Pulmonary artery endothelial cell (primary cell): ENCODE measurements around the gene SLC6A18. TPM values are rescaled to one million over a fixed set of nuclear protein-coding genes. Genes with fewer than 3 reads are reported as not detected.
"Not testable (repeated sequence)": the region's sequence is repeated elsewhere in the genome, so short reads cannot be mapped to it uniquely, and the experiment has no call there.

Experiments
- DNase-seq: peaks from one replicate; pipeline ENCODE4 v3.0.0-alpha.2; 2011; ENCODE audit warnings: low read depth, low spot score
- total RNA-seq: library from RNA; depleted of rRNA; stranded (reverse); fragments of >200 nt; gene quantifications from 2 replicates; pipeline ENCODE4 v1.2.3, GENCODE V29; 2014

Gene SLC6A18
- total RNA-seq, 1 donor from 2014 or later = not detected

DNA sequence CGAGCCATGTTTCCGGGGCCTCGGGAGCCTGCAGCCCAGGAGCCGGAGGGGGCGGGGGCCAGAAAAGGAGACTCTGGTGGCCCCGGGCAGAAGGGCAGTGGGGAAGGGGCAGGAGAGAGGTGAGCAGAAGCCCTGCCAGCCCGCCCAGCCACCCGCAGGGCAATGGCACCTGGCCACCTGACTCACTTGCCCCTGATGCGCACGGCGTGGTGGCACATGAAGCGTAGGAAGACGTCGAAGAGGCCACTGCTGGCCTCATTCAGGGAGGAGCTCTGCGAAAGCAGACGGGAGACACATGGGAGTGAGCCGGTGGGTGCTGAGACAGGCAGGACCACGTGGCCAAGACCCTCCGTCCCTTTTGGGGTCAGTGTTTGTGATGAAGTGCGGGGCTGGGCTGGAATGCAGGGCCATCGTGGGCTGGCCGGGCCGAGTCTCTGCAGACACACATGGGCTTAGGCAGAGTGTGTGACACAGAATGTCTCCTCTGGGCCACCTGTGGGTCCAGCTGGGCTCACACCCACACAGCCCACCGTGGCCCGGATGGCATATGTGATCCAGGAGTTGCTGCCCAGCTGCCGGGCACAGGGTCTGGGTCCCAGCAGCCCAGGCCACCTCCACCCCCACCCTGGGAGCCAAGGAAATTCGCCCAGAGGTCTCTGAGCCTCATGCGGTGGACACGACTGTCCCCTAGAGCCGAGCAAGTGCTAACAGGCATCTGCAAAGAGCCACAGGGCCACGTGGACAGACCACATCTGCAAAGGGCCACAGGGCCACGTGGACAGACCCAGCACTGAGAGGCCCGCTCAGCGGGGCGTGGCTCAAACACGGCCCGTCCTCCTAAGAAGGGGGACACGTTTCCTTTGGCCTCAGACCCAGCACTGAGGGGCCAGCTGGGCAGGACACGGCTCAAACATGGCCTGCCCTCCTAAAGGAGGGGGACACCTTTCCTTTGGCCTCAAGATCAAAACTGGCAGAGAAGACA lies 46.0 kb downstream of the SLC6A18 start:
- no peak for DNase-seq

DNA sequence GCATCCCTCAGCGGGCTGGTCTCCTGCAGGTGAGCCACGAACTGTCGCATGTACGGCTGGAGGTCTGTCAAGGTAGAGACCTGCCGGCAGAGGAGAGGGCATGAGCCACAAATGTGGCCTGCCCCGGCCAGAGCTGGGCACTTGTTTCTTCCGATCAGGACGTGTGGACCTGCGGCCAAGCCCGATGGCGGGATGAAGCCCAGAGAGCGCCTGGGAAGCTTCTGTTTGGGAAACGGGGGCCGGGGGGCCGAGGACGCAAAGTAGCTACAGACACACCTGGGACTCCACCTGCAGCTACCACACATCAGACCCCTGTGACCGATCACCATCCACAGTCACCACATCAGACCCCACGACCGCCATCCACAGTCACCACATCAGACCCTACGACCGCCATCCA lies 47.0 kb downstream of the SLC6A18 start:
- DNase-seq = no peak

DNA sequence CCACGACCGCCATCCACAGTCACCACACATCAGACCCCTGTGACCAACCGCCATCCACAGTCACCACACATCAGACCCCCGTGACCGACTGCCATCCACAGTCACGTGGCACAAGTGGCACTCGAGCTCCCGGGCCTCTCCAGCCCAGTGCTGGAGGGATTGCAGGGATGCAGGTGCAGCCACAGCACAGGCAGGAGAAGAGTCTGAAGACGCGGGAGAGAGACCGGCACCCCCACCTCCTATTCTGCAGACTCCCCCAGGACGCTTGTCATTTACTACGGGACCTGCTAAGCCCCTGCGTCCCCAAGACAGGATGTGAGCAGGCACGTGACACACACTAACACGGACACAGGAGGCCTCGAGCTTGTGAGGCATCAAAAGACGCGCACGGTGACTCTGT lies 48.6 kb downstream of the SLC6A18 start:
- DNase-seq = no peak

- DNase-seq = no peak
These were observed 49.3 kb downstream of the SLC6A18 start for GRCh38 chr5:1274471-1274870.

DNA sequence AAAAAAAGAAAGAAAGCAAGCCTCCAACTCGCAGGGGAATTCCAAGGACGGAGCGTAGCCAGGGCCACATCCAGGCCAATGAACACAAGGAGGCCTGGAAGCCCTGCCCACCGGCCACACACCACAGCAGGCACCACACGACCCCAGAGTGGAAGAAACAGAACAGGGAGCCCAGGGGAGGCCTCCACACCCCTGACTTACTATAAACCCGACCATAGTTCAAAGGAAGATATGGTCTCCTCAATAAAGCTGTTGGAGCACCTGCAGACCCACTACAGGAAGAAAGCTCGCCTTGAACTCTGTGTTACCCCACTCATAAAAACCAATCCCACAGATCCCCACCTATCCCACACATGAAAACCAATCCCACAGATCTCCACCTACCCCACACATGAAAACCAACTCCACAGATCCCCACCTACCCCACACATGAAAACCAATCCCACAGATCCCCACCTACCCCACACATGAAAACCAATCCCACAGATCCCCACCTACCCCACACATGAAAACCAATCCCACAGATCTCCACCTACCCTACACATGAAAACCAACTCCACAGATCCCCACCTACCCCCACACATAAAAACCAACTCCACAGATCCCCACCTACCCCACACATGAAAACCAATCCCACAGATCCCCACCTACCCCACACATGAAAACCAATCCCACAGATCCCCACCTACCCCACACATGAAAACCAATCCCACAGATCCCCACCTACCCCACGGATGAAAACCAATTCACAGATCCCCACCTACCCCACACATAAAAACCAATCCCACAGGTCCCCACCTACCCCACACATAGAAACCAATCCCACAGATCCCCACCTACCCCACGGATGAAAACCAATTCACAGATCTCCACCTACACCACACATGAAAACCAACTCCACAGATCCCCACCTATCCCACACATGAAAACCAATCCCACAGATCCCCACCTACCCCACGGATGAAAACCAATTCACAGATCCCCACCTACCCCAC lies 50.5 kb downstream of the SLC6A18 start:
- DNase-seq = not testable (repeated sequence)

GRCh38 chr5:1276930-1277329 lies 51.7 kb downstream of the SLC6A18 start:
- DNase-seq = no peak

DNA sequence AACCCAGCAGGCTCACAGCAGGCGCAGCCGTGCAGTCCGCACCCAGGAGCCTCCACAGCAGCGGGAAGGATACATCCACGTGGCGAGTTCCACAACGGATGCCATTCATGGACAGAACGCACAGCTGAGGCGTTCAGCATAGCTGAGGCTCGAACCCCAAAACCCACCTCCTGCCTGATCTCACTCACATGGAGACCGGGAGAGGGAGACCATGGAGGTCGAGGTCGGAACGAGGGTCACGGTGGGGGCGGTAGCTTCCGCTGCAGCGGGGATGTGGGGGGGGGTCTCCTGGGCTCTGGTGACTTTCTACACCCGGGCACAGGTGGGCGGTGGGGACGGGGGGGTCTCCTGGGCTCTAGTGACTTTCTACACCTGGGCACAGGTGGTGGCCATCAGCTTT lies 52.1 kb downstream of the SLC6A18 start:
- DNase-seq = no peak

DNA sequence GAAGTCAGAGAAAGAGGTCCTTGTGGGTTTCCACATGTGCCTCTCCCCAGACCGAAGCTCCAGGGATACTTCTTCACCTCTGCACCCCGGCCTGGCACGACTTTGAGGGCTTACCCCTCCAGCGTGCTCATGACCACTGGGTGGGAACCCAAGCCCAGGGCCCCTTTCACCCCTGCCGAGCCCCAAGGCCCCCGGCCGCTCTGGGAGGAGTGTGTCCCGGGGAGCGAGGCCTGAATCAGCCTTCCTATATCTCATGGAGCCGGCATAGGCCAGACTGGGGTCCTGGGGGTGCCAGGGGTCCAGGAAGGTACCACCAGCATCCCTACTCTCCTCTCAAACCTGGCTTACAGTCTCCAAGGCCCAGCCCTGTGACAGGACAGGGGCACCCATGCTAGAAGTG lies 52.6 kb downstream of the SLC6A18 start:
- no peak for DNase-seq

GRCh38 chr5:1278216-1278615 lies 53.0 kb downstream of the SLC6A18 start:
- no peak for DNase-seq

- DNase-seq = no peak
These were observed 53.7 kb downstream of the SLC6A18 start for GRCh38 chr5:1278656-1279442.

GRCh38 chr5:1279443-1280151 lies 54.4 kb downstream of the SLC6A18 start:
- no peak for DNase-seq

DNA sequence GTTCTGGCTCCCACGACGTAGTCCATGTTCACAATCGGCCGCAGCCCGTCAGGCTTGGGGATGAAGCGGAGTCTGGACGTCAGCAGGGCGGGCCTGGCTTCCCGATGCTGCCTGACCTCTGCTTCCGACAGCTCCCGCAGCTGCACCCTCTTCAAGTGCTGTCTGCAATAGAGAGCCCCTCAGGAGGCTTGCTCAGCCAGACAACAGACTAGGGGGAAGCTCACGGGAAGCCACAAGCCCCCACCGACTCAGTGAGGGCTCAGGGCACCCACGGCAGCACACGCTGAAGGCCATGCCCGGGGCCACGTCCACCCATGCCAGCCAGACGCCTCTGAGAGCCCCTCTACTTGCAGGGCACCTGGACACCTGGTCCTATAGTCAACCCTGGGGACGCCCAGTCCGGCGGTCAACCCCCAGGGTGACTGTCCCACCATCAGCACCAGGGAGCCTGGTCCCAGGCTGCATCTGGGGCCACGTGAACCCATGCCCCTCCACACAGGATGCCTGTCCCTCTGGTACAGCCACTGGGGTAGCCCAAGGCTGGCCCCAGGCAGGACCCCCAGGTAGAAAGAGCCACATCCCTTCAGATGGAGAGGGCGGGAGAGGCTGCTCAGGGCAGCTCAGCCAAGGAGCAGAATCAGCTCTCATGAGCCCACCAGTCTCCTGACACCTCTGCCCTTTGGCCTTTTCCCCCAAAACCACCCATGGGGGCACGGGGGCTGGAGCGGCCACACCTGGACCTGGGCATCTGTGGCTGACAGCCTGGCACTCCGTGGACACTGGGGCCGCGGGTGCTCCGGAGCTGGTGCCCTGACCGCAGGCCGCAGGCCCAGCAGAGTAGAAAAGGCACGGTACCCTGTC lies 55.2 kb downstream of the SLC6A18 start:
- DNase-seq = no peak

DNA sequence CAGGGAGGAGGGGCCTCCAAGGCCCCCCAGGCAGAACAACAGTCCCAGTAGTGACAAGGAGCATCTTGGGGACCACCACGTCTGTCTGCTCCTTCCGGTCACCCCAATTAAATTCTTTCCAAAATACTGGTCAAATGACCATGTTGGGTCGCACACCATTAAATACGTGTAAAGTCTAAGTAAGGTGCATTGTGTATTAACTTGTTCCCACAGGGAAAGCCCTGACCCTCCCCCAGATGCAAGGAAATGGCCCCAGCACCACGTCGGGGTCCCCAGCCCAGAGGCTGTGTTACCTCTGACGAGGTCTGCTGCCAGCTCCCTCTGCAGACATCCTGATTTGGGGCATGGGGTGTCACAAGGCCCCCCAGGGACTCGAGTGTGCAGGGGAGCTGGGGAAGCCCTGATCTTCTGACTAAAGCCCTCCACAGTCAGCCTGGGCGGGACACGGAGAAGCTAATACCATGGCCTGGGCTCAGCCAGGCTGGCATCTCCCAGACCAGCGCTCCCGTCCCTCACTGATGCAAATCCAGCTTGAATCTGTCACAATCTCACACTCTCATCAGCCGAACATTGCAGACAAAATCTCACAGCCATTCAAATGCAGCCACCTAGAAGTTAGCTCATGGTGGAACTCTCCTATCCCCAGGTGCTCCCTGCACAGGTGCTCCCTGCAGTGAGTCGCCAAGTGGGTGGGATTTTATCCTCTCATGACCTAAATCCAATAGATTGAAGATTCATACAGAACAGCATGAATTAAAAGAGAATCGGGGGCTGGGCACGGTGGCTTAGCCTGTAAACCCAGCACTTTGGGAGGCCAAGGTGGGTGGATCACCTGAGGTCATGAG lies 56.1 kb downstream of the SLC6A18 start:
- DNase-seq = no peak

GRCh38 chr5:1282131-1282992 lies 57.2 kb downstream of the SLC6A18 start:
- DNase-seq = no peak

- DNase-seq = not testable (repeated sequence)
These were observed 58.0 kb downstream of the SLC6A18 start for GRCh38 chr5:1282993-1283728.

DNA sequence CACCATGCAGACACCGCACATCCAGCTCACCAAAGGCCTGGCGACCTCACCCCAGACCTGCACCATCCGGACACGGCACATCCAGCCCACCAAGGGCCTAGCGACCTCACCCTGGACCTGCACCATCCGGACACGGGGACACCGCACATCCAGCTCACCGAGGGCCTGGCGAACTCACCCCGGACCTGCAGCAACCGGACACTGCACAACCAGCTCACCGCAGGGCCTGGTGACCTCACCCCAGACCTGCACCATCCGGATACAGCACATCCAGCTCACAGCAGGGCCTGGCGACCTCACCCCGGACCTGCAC lies 58.5 kb downstream of the SLC6A18 start:
- DNase-seq = not testable (repeated sequence)

GRCh38 chr5:1284336-1284970 lies 59.3 kb downstream of the SLC6A18 start:
- not testable (repeated sequence) for DNase-seq
